GM04503 (cell line): ENCODE measurements around the gene GRIPAP1.

Experiments used
- DNase-seq: peaks from one replicate; pipeline ENCODE4 v3.0.0-alpha.2; 2012; ENCODE audit warnings: low read depth

GRIPAP1 gene

DNA sequence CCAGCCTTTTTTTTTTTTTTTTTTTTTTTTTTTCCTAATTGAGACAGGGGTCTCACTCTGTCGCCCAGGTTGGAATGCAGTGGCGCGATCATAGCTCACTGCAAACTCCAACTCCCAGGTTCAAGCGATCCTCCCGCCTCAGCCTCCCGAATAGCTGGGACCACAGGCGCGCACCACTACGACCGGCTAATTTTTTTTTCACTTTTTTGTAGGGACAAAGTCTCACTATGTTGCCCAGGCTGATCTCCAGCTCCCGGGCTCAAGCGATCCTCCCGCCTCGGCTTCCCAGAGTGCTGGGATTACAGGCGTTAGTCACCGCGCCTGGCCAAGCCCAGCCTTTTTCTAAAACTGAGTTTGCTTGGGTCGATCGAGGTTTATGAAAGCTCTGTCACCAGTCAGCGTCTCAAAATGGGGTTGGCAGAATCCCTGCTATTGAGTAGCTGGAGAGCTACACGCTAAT, 43.4 kb downstream of the GRIPAP1 start:
- peak; percentile 28 for DNase-seq

DNA sequence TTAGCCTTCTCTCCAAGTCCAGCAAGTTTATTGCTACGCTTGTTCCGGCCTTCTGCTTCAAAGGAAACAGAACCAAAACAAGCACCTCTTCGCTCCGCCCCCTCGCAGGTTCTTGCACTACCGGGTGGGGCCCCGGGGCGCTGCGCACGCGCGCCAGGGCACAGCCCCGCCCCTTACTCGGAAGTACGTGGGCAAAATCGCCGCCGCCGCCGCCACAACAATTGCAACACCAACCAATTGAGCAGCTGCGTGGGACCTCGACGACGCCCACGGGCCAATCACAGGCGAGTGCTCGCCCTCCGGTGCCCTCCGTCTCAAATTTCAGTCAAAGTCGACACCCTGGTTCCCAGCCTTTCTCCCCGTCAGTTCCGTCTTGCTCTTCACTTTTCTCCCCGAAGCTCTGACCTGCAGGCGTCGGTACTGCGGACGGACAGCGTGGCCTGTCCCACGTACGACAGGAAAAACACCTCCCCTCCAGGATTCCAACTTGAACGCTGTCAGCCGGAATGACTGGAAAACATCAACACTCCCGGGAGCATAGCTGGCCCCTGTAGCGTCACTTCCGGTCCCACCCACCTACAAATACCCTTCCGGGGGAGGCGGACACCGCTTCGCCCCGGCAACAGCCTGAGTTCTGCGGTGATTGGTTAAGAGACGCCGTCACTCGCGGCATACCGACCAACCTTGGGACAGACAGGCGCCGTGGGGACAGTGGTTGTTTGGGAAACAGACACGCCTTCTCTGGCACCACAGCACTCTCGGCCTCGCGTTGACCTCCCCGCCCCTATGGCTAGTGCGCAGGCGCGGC, 44.0 kb downstream of the GRIPAP1 start:
- peak; percentile 88 for DNase-seq

DNA sequence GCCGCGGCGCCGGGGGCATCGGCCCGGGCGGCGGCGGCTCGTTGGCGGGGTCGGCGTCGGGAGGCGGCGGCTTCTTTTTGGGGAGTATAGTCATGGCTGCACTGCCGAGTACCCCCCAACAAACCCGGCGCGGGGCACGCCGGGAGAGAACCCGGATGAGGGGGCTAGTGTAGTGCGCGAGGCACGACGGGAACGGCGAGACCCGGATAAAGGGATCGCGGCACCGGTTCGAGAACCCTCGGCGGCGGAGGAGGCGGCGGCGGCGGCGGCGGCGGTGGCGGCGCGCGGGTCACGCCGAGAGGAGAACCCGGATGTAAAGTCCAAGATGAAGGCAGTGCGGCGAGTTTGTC, 44.6 kb downstream of the GRIPAP1 start, which contains the start of gene OTUD5:
Gene OTUD5 (minus strand): TSS at position 131 of the 350 bp plus-strand sequence. CDS start 37 bp downstream, at position 94.
- DNase-seq = no peak

DNA sequence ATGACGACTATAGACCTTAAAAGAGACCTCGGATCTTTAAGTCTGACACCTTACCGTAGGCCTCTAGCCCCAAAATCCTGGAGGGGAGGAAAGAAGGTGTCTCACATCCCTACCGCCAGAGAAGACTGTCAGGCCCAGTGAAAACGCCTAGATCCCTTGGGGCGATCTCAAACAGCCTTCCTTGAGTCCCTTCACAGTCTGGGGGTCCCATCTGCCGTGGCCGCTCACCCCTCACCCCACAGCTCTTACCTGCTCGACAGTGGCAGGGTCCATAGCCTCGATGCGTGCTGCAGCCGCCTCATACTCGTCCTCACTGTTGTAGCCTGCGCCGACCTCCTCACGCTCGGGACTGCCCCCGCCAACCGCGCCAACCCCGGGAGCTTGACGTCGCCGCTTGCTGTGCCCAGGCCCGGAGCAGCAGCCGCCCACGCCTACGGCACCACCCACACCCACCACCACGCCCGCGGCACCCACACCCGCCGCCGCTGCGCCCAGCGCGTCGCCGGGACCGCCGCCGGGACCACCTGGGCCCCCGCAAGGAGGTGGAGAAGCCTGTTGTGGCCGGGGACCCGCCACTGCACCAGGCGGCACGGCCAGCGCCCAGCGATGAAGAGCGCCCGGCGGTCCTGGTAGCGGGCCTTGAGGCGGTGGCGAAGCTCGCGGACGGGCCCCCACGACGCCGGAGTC, 45.2 kb downstream of the GRIPAP1 start:
- DNase-seq = no peak

DNA sequence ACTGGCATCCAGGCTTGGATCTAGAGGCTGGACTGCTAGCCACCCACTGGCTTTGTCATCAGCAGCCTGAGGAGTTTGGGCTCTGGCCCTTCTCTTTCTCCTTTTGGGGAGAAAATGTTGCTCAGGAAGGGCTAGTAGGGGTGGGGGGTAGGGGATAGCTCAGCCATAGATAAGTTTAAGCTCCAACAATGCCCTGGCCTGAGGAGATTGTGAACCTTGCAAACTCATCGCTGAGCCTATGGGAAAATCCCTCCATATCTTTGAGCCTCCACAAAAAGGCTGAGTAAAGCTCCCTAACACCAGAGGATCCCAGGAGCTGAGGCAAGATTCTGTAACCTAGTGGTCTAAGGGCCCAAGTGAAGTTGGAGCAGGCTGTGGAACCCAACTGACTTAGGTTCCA, 53.5 kb downstream of the GRIPAP1 start:
- DNase-seq = no peak

DNA sequence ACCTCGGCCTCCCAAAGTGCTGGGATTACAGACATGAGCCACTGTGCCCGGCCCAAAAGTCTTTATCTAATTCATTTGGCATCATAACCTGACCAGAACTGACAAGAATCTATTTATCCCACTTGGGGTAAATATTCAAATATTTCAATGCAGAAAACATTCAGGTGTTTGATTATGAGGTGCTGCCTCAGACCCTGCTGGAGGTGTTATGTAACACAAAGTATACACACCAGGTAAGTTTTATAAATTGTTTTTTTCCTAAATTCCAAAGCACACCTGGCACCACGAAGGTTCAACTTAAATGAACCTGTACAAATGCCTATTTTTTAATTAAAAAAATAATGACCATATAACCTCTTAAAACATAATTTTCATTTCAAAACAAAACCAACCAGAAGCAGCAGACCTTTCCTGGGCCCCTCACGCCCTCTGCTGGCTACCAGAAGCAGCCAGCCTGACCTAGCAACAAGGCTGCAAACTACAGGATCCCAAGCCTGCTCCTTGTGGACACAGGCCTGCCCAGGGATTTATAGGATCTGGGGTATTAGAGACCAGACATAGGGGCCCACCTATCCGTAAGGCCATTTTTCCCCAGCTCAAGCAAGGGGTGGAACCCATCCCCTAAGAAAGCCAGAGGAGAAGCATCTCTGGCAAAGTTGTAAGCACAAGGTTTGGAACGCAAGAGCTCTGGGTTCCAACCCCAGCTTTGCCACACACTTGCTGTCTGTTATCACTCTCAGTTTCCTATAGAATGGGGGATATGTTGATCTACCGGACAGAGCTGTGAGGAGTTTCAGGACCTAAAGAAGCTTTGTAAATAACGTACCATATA, 56.3 kb downstream of the GRIPAP1 start:
- DNase-seq = no peak

DNA sequence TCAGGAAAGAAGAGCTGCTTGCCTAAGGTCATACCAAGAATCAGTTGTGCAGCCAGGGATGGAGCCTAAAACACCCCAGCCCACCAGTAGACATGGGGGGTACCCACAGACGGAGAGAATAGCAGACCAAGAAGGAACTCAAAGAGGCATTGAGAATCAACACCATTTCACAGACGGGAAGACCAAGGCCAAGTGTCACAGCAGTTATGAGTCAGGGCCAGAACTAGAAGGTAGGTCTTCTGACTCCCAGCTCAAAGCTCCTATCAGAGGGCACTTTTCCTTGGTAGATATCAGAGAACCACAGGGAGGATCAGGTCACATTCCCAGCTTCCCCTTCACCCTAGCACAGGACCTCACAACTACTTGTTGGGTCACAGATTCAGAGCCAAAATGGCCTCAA, 59.2 kb downstream of the GRIPAP1 start:
- no peak for DNase-seq

DNA sequence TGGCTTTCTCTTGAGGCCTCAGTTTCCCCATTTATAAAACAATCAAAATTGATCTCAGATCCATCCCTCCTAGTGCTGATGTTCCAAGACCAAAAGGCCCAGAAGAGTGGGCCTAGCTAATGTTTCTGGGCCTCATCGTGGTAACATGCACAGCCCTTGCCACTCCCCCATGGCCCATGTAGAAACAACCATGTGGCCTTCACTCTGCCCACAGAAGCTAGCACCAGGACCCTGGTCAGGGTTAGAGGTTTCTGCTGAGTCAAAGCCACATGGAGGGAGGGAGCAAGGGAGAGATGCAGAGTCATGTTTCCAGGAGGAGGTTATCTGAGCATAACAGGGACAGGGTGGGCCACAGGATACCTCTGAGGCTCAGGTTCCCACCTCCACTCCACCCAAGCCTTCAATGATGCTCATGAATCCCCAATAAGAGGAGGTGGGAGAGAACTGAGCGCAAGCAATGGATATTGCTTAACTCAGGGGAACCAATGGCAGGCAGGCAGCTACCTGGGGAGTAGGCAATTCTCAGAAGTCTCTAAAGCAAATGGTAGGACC, 61.6 kb downstream of the GRIPAP1 start:
- no peak for DNase-seq

DNA sequence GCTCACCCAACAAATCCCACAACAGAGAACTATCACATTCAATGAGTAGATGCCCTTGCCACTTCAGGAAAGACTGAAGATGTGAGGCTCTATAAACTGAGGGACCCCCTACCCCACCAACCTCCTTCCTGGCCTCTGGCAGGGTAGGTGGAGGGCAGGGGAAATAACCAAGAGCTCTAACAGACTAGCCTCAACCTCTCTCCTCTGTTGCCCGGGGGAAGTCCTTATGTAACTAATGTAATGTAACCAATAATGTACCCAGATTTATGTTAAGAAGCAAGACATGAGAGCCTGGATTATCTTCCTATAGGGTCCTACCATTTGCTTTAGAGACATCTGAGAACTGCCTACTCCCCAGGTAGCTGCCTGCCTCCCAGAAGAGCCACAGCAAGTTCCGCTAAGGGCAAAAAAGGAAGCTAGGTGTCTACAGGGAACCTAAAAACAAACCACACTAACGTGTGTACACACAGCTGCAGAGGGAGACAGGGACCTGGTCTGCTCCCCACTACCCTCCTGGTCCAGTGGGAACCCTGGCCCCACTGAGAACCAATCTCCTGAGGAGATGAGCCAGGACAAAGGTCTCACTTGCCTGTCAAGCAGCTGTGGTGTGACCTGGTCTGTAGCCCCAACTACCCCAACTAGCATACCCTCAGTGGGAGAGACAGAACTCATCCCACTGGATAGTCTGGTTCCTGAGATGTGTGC, 62.4 kb downstream of the GRIPAP1 start:
- no peak for DNase-seq

DNA sequence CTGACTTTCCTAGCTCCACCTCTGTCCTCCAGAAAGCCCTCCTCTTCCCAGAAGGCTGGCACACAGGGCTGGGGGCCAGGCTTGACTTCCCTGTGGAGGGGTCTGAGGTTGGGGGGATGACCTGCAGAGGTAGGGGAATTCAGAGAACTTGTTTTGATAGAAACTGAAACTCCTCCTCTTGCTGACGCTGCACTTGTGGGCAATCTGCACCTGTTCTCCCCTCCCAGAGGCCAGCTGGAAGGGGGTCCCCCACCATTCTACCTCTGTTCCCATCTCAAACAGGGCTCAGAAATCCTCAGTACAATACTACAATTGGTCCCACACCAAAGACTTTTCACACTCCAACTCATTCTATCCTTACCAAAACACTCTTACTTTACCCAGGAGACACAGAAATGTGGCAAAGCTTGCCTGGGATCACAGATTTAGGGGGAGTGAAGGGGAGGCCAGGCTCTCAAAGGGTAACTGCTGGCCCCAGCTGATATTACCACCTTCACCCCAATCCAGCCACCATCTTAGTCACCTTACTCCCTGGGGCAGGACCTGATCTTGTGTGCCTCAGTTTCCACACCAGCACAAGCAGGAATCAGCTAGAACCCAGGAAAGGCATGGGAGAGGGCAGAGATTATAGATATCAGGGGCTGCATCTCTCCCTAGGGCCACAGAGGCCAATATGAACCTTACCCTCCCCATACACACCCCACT, 63.2 kb downstream of the GRIPAP1 start:
- no peak for DNase-seq

DNA sequence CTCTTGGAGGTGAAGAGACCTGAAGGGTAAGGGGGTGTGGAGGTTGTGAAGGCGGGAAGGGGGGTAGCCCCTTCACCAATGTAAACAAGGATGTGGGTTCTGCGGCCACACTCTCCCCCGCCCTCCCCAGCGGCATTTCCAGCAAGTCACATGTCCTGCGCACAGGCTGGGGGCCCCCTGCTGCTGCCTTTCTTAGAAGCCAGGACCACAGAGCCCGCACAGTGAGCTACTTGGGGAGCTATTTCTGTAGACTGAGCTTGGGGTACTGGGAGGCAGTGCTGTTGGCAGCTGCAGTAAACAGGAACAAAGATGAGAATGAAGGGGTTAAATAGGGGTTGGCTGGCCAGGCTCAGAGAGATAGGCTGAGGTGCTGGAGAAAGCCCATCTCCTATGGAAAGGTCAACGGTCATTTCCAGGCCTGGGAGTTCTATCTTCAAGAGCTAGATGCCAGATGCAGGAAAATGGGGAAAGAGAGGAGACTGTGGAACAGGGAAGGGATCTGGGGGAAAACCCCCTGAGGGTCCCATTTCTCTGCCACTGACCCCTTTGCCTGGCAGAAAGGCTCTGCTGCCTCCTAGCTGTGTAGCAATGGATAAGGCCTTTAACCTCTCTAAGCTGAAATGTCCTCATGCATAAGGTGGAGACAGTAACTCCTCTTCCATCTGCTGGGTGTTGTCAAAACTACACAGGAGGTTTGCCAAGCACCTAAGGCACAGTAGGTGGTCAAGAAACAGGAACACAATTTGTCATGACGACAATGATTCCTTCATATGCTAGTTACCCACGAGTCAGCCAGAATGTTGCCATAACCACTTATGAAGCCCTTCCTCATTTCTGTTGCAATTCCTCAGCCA, 64.8 kb downstream of the GRIPAP1 start:
- no peak for DNase-seq

DNA sequence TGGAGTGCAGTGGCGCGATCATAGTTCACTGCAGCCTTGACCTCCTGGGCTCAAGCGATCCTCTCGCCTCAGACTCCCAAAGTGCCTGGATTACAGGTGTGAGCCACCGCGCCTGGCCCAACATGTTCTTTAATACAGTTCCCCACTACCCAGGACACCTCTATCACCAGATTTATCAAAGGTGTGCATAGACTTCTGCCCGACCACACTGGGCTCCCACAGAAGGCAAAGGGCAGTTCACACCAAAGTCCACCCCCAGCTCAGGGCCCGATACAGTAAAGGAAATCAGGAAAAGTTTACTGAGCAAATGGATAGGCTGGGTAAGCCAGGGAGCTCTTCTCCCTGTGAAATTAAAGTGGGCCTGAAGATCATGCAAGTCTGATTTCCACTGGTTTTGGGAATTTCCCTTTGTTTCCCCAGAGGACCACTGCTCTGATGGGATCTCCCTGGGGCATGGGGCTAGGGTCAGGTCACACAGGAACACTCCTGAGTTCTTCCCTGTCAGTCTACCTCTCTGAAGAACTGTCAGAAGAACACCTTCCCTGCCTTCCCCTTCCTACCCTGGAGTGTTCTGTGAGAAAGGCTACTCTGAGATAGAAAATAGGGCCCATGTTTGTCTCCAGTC, 65.5 kb downstream of the GRIPAP1 start:
- DNase-seq = no peak

DNA sequence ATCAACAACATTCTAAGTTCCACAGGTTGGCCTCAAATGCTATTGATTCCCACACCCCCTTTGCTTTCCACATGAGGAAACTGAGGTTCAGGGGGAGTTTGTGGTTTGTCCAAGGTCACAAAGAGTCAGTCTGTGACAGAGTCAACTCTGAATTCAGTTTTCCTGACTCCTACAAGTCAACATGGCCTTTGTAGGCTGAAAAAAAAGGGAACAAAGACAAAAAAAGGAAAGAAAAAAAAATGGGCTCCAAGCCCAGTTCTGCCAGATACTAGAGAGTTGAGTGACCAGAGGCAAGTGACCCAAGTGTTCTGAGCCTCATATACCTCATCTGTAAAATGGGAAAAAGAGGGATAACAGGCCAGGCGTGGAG, 66.8 kb downstream of the GRIPAP1 start:
- no peak for DNase-seq

DNA sequence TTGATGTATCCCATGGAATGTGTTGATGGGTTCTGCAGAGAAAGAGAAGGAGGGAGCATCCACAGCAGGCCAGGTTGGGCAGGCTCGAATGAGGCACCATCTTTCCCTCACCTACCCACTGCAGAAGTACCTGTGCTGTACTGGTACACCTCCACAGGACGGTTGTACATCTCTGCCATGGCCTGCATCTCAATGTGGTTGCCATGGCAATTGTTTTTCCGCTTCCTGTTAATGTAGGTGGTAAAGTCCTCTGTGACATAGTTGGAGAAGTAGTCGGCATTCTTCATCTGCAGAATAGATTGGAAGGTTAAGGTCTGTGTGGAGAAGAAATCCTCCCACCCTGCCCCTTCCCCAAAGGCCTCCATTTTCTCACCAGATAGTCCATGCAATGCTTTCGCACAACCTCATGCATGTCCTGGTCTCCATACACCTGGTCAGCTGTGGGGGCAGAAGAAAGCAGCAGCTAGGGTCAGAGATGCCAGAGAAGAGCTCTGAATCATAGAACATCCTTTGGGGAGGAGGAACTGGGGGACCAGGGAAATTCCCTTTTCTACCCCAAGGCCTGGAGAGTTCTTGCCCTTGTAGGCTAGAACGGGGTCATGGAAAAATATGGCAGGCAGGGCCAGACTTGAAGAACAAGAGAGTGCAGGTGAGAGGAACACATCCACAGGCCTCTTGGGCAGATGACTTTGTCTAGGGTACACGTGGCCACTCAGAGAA, 67.3 kb downstream of the GRIPAP1 start:
- DNase-seq = no peak

DNA sequence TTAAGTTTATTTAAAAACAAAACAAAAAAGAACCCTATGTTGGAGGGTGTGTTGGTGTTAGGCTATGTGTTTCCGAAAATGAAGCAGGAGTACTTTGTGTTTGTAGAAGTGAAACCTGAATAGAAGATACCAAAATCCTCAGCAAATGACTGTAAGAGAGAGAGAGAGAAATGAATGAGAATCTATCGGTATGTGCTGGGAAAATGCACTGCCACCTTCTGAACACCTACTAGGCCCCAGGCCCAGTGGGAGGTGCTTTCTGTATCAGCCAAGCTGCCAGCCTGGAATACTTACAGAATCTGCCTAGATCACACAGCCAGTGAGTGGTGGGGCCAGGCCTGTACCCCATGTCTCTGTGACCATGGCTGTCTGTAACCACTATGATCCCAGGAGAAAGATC, 68.3 kb downstream of the GRIPAP1 start:
- DNase-seq = no peak

DNA sequence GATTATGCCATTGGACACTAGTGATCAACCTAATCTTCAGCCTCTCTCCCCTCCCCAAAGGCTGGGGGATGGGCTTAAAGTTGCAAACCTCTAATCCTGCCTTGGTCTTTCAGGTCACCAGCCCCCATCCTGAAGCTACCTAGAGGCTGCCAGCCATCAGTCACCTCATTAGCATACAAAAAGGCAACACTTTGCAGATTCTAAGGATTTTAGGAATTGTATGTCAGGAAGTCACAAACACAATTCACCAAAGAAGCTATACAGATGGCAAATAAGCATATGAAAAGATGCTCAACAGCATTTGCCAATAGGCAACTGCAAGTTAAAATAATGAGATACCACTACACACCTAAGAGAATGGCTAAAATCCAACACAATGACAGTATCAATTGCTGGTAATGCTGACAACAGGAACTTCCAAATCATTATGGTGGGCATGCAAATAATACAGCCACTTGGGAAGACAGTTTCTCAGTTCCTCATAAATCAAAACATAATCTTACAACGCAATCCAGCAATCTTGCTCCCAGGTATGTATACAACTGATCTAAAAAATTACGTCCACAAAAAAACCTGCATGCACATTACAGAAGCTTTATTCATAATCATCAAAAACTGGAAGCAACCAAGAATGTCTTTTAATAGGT, 74.2 kb downstream of the GRIPAP1 start:
- no peak for DNase-seq

DNA sequence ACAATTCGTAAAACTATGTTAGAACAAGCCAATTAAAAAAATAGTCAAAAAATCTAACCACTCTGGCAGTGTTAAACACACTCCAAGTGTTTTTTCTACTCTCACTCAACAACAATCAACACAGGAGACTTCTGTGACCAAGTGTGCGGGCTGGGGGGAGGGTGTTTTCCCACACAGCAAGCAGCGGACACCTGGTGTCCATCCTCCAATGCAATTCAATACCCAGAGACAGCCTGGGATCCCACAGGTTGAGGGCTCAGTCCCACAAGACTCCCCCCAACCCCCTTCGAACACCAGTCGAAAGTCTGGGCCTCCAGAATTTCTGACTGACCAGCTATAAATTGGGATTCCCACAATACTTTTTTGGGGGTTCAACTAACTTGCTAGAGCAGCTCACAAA, 74.9 kb downstream of the GRIPAP1 start:
- no peak for DNase-seq

DNA sequence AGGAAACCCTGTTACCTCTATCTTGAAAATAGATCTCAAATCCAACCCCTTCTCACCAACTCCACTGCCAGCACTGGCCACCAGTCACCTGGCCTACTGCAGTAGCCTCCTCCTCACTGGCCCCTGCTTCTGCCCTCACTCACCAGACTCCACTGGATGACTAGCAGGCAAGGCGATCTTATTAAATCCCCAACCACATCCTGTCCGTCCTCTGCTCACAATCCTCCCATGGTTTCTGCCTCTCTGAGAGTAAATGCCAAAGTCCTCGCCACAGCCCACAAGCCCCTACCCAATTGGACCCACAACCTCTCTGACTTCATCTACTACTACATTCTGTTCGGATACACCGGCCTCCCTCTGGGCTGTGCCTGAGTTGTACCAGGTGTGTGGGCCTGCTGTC, 77.8 kb downstream of the GRIPAP1 start:
- DNase-seq = no peak

DNA sequence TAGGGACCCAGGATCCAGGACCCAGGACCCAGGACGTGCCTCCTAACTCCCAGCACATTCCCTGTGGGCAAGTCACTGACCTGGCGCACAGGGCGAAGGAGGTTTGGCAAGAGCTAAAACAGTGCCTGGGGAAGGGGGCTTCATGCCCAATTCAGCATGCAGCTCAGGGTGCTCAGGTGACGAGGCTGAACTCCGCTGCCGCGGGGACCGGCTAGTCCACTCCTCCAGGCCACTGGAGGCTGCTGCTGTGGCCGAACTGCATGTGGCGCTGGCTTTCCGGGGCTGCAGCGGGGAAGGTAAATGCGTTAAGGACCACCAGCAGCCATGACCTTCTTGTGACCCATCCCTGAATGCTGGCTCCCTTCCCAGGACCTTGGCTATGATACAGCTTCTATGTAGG, 78.3 kb downstream of the GRIPAP1 start:
- DNase-seq = no peak
